KG1 (cell line): Measurements from ENCODE around the gene ORC2.

Experiments
- DNase-seq: peaks from one replicate; lab custom pipeline; 2025; lab: John Stamatoyannopoulos, UW

Gene ORC2

DNA sequence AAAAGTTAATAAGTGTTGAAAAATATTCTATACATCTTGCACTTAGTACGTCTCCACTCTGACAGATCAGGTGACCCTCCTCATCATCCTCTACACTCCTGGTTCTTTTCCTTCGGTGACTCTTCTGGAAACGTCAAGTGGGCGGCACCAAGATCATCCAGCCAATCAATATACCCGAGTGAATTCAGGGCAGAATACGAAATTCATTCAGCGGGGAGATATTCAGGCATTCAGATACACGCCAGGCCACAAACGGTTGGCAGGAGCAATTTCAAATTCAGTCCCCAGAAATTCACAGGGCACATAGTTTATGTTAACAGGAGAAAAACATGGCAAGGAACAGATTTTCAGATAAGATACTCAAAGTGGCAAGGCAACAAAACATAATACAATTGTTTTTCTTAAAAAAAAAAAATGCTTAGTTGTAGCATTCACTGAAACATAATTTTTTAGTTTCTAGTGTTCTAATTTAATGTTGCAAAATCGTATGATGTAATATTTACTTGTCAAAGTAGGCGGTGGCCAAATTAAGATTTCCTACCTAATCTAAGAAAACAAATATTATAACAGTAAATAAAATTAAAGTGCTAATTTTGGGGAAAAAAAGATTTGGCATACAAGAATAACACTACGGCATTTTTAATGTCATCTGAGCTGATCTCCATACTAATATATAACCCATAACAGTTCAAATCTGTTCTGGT lies 103.2 kb downstream of the ORC2 start:
- DNase-seq, result no peak
